HG03520 (cell line): ENCODE measurements around the gene IGSF21.
"Not testable (repeated sequence)": the region's sequence is repeated elsewhere in the genome, so short reads cannot be mapped to it uniquely, and the experiment has no call there.

Source experiments
- ATAC-seq: cut with Tn5 transposase; IDR thresholded peaks from one replicate; pipeline ENCODE4 v1.9.1; 2021; ENCODE audit warnings: mild to moderate bottlenecking, moderate library complexity; ENCODE audit not compliant: unreplicated experiment

The IGSF21 gene

DNA sequence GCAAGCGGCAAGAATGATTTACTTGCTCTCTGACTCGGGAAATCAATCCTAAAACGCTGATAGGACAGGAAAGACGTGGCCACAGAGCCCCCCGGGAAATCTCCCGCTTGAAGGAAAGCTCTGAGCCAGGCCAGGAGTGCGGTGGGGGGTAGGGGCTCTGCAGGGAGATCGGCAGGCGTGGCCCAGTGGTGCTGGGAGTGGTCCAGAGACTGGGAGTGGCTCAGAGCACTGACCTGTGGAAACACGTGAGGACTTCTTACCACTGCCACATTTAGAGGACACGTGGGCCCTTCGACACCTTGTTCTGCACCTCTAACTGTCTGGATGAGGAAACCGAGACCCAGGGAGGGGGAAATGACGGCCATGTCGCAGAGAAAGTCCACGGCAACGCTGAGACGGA is 243.1 kb downstream of the IGSF21 start:
- no peak for ATAC-seq

DNA sequence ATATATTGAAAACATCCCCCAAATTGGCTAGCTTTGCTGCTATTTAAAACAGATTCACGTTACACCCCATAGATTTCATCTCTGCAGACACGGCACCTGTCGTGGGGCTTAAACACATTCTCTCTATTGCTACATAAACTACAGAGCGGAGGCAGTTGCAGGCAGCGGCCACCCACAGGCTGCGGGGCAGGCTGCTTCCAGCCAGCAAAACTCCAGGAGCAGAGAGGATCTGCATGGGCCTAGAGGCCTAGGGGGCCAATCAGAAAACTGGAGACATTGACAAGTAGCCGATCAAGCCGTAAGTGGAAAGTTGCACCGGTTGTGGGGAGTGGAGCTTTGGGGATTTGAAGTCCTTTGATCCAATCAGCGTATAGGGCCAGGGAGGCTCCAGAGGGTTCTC is 244.1 kb downstream of the IGSF21 start:
- no peak for ATAC-seq

- no peak for ATAC-seq
Measured at GRCh38 chr1:18352636-18353265, 245.2 kb downstream of the IGSF21 start.

- no peak for ATAC-seq
Measured at GRCh38 chr1:18353528-18353927, 245.9 kb downstream of the IGSF21 start.

DNA sequence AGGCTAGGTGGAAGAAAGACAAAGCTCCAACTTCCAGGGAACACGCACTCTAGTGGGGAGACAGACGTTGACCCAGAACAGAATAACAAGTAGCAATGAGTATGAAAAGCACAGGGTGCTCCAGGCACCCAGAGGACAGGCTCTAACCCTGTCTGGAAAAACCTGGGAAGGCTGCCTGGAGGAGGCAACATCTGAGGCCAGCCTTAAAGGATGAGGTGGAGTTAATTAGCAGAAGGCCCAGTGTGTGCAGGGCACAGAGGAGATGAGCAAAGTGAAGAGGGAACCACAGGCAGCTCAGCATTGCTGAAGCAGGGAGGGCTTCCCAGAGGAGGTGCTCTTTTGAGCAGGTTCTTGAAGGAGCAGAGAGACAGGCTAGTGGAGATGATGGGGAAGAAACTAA is 246.4 kb downstream of the IGSF21 start:
- no peak for ATAC-seq

DNA sequence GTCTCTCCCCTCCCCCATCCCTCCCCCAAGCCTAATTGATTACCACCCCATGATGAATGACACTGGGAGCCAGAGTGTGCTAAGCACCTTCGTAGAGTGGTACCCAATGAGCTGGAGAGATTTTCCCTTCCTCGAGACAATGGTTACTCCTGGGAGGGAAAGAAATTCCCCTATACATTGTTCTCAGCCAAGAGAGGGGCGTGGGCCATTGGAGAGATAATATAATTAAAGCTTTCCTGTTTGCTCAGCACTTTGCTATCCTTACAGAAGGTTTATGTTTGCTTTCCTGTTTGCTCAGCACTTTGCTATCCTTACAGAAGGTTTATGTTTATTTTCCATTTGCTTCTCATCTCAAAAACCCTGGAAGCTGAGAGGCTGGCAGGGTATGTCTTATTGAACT is 247.0 kb downstream of the IGSF21 start:
- no peak for ATAC-seq

DNA sequence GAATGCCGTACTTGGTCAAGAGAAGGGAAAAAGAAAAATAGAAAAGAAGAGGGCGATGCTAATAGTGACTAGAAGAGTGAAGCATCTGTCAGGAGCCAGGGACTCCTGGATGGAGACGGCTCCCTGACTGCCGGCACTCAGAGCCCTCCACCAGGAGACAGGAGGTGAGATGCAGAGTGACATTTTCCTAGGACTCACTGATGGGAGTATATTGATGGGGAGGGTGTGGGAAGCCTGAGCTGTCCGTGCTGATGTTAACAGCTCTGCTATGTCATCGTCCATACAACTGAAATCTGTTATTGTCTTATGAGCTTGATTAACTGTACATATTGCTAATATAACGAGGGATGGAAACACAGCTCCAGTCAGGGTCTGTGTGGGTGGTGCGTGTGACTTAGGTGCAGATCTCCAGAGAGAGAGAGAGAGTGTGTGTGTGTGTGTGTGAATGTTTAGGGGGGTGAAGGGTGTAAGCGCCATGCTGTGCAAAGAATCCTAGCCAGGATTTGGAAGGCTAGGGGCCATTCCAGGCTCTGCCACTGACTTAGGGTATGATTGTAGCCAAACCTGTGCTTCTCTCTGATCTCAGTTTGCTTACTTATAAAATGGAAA is 250.1 kb downstream of the IGSF21 start:
- ATAC-seq, result no peak

DNA sequence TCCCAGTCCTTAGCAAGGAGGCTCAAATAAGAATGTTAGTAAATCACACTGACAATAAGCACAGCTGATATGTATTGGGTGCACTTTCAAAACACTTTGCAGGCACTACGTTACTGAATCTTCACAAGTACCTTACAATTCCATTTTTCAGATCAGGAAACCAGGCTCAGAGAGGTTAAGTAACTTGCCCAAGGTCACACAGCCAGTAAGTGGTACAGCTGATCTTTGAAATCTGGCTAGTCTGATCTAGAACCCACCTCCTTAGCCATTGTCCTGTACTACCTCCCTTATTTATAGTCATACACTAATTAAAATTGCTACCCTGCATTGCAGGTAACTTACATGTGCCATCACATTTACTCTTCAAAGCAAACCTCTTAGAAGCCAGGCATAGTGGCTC is 251.0 kb downstream of the IGSF21 start:
- ATAC-seq, result no peak

DNA sequence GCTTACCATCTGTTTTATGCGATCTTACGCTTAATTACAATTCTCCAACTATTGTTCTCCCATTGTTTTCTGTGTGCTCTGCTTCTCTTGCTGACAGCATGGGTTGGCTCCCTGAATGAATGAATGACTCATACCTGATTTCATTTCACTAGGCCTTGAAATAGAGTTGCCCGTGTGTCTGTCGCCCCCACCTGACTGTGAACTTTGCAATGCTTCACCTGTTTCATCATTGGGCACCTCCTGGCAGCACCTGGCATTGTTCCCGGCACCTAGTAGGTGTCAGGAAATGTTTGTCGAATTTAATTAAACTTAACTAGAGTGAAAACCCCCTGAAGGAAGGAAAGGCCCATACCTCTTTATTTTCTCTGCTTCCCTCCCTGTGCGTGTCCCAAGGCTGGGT is 252.7 kb downstream of the IGSF21 start:
- no peak for ATAC-seq

GRCh38 chr1:18362150-18362549 is 254.6 kb downstream of the IGSF21 start:
- ATAC-seq, result no peak

DNA sequence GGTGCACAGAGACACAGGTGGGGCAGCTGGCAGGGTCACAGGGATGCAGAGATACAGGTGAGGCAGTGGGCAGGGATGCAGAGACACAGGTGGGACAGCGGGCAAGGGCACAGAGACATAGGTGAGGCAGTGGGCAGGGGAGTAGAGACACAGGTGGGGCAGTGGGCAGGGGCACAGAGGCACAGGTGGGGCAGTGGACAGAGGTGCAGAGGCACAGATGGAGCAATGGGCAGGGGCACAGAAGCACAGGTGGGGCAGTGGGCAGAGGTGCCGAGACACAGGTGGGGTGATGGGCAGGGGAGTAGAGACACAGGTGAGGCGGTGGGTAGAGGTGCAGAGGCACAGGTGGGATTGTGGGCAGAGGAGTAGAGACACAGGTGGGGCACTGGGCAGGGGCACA is 255.8 kb downstream of the IGSF21 start:
- ATAC-seq, result no peak

DNA sequence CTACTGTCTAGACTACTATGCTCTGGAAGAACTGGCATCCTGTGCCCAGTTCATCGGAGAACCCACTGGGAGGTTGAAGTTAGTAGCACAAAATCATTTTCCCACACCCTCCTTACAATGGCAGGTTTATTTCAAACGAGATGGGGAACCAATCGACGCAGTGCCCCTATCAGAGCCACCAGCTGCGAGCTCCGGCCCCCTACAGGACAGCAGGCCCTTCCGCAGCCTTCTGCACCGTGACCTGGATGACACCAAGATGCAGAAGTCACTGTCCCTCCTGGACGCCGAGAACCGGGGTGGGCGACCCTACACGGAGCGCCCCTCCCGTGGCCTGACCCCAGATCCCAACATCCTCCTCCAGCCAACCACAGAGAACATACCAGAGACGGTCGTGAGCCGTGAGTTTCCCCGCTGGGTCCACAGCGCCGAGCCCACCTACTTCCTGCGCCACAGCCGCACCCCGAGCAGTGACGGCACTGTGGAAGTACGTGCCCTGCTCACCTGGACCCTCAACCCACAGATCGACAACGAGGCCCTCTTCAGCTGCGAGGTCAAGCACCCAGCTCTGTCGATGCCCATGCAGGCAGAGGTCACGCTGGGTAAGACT is 257.6 kb downstream of the IGSF21 start:
- no peak for ATAC-seq

DNA sequence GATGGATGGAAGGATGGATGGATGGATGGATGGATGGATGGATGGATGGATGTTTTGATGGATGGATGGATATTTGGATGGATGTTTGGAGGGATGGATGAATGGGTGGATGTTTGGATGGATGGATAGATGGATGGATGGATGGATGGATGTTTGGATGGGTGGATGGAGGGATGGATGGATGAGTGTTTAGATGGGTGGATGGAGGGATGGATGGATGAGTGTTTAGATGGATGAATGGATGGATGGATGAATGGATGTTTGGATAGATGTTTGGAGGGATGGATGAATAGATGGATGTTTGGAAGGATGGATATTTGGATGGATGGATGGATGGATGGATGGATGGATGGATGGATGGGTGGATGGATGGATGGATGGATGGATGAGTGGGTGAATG is 264.9 kb downstream of the IGSF21 start:
- ATAC-seq, result not testable (repeated sequence)

GRCh38 chr1:18373151-18373550 is 265.6 kb downstream of the IGSF21 start:
- ATAC-seq, result no peak

GRCh38 chr1:18373882-18374493 is 266.4 kb downstream of the IGSF21 start:
- no peak for ATAC-seq

DNA sequence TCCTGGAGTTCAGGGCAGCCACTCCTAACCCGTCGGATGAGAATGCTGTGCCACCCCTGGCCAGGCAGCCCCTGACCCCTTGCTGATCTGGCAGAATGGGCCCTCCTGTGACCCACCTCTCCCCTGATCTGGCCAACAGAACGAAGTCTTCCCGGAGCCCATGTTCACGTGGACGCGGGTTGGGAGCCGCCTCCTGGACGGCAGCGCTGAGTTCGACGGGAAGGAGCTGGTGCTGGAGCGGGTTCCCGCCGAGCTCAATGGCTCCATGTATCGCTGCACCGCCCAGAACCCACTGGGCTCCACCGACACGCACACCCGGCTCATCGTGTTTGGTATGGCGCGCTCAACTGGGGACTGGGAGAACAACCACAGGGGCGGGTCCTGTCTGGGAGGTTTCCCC is 269.1 kb downstream of the IGSF21 start:
- no peak for ATAC-seq

- ATAC-seq, result no peak
Measured at GRCh38 chr1:18380288-18380687, 272.7 kb downstream of the IGSF21 start.

DNA sequence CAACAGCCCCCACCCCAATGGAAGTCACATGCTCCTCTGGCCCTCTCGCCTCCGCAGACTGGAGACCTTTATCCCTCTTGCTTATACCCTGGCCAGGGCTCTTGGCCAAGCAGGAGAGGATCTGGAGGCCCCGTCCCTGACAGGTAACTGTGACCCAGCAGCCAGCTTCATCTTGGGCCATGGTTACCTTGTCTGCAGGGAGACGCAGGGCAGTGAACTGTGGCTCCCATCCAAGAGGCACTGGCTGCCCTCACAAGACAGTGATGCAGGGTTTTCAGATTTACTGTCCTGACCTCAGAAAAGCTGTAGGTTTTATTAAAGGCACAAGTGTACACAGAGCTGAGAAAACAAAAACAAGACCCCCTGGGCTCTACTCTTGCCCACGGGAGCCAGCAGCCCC is 276.5 kb downstream of the IGSF21 start:
- no peak for ATAC-seq

- no peak for ATAC-seq
Measured at GRCh38 chr1:18384471-18384870, 276.9 kb downstream of the IGSF21 start.

- no peak for ATAC-seq
Measured at GRCh38 chr1:18385239-18385790, 277.7 kb downstream of the IGSF21 start.

DNA sequence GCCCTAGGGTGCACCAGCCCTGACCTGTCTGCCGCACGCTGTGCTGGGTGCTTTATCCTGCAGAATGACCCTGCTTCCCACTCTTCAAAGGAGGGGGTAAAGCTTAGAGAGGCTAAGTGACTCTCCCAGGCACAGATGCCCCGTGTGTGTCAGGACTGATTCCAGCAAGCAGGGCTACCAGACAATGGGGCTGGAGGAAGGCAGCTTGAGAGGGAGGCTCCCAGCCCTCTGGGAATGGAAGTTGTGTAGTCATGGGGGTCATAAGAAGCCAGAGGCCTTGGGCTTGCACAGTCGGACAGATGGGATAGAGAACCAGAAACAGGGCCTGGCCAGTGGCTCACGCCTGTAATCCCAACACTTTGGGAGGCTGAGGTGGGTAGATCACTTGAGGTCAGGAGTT is 279.0 kb downstream of the IGSF21 start:
- ATAC-seq, result no peak

- ATAC-seq, result no peak
Measured at GRCh38 chr1:18387307-18387706, 279.7 kb downstream of the IGSF21 start.
